Skeletal muscle satellite cell (primary cell): ENCODE measurements around the gene POLDIP2.

Source experiments
- H3K27me3 ChIP-seq: 2 replicates; pipeline ENCODE4 v1.7.0; 2013; ENCODE audit warnings: low read length; ENCODE audit not compliant: control insufficient read depth, insufficient read depth
- H3K36me3 ChIP-seq: 2 replicates; pipeline ENCODE4 v1.7.0; 2013; ENCODE audit warnings: mild to moderate bottlenecking, control low read depth, low read length; ENCODE audit not compliant: insufficient read depth
- H3K4me1 ChIP-seq: 2 replicates; pipeline ENCODE4 v1.7.0; 2013; ENCODE audit warnings: low read length; ENCODE audit not compliant: control insufficient read depth, insufficient read depth
- H3K4me2 ChIP-seq: 2 replicates; pipeline ENCODE4 v1.7.0; 2013; ENCODE audit warnings: mild to moderate bottlenecking, low read length
- H3K4me3 ChIP-seq: 2 replicates; pipeline ENCODE4 v1.7.0; 2013; ENCODE audit warnings: low read length
- H3K9ac ChIP-seq: 2 replicates; pipeline ENCODE4 v1.7.0; 2013; ENCODE audit warnings: mild to moderate bottlenecking, low read depth, low read length, moderate library complexity
- H3K9me3 ChIP-seq: replicated peaks from 2 replicates; pipeline ENCODE4 v1.7.0; 2013; ENCODE audit warnings: mild to moderate bottlenecking, control low read depth, low read length

POLDIP2 gene

DNA sequence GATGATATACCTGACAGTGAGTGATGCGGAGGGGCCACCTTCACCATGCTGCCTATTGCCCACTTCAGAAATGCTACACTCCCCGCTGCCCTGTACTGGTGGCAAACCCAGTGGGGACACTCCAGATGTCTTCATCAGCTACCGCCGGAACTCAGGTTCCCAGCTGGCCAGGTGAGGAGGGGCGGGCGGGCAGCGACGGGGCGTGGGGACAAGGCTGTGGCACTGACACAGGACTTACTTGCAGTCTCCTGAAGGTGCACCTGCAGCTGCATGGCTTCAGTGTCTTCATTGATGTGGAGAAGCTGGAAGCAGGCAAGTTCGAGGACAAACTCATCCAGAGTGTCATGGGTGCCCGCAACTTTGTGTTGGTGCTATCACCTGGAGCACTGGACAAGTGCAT lies 30.8 kb upstream of the POLDIP2 start:
- no peak overlapping the region for H3K9ac ChIP-seq
- H3K4me2 ChIP-seq = no peak overlapping the region
- no peaks in the 10 kb centered on the region for H3K27me3 ChIP-seq
- H3K9me3 ChIP-seq = no peaks in the 10 kb centered on the region
- no peaks in the 10 kb centered on the region for H3K4me1 ChIP-seq
- H3K36me3 ChIP-seq = peaks cover 17% of the 10 kb centered on the region
- H3K4me3 ChIP-seq = no peak overlapping the region

DNA sequence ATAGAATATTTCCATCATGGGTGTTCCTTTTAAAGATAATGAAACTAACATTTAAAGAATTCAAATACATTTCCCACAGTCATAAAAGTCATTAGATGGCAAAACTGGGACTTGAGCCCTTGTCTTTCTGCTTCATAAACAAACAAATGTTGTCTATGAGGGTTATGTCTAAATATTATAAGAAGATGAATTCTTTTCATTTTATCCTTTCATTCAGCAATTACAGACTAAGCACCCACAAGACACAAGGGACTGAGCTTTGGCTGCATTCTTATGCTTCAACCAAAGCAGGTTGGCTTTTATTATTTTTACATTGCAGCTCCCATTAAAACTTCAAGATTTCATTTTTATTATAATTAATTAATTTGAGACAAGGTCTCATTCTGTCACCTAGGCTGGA lies 29.1 kb upstream of the POLDIP2 start:
- Histone ChIP-seq H3K4me3 (no peak overlapping the region), H3K4me1 (no peaks in the 10 kb centered on the region), H3K9ac (no peak overlapping the region), H3K4me2 (no peak overlapping the region), H3K27me3 (no peaks in the 10 kb centered on the region), H3K36me3 (peaks cover 17% of the 10 kb centered on the region), H3K9me3 (no peaks in the 10 kb centered on the region)

DNA sequence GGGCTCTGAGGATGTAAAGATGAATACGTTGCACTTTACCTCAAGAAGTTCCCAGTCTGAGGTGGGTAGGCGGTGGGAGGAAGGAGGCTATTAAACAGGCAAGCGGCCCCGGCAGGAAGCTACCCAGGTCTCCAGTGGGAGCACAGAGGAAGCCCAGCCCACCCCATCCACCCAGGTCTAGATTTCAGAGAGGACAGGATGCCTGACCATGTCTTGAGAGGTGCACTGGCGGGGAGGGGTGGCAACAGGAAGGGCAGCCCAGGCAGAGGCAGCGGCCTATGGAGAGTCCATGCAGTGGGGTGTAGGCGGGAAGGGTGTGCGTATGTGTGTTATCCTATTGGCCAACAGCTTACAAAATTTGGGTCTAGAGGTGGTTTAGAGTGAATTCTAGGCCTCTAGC lies 28.1 kb upstream of the POLDIP2 start:
- Histone ChIP-seq H3K9ac (no peak overlapping the region), H3K27me3 (no peaks in the 10 kb centered on the region), H3K4me3 (no peak overlapping the region), H3K4me2 (no peak overlapping the region), H3K36me3 (peaks cover 7% of the 10 kb centered on the region), H3K4me1 (no peaks in the 10 kb centered on the region), H3K9me3 (no peaks in the 10 kb centered on the region)

DNA sequence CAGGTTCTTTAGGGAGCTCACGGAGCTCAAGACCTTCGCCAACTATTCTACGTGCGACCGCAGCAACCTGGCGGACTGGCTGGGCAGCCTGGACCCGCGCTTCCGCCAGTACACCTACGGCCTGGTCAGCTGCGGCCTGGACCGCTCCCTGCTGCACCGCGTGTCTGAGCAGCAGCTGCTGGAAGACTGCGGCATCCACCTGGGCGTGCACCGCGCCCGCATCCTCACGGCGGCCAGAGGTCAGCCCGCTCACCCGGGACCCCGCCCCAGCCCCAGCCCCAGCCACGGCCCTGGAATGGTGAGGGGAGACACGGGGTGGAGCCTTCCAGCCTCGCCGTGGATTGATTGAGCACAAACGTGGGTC lies 27.7 kb upstream of the POLDIP2 start:
- Histone ChIP-seq H3K4me1 (no peaks in the 10 kb centered on the region), H3K9me3 (no peaks in the 10 kb centered on the region), H3K36me3 (peaks cover 4% of the 10 kb centered on the region), H3K9ac (no peak overlapping the region), H3K27me3 (no peaks in the 10 kb centered on the region), H3K4me2 (no peak overlapping the region), H3K4me3 (no peak overlapping the region)

DNA sequence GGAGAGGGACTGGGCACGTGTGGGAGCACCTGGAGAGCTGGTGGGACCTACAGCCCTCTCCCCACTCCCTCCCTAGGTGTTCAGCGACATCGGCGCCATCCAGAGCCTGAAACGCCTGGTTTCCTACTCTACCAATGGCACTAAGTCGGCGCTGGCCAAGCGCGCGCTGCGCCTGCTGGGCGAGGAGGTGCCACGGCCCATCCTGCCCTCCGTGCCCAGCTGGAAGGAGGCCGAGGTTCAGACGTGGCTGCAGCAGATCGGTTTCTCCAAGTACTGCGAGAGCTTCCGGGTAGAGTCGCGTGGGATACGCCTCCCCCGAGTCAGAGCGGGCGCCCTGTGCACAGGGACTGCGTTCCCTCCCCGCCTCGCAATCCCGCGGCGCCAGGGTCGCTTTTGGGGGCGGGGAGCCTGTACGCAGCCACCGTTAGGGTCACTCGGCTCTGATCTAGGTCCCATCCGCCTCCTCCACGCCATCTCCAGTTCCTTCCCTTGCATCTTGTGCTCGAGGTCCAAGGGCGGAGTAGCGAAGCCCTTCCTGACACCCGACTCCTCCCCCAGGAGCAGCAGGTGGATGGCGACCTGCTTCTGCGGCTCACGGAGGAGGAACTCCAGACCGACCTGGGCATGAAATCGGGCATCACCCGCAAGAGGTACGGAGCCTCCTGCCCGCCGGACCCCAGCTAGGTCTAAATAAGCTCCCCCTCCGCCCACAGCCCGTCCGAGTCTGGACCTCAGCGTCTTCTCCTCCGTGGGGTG lies 27.1 kb upstream of the POLDIP2 start:
- Histone ChIP-seq H3K9me3 (no peaks in the 10 kb centered on the region), H3K4me3 (no peak overlapping the region)

DNA sequence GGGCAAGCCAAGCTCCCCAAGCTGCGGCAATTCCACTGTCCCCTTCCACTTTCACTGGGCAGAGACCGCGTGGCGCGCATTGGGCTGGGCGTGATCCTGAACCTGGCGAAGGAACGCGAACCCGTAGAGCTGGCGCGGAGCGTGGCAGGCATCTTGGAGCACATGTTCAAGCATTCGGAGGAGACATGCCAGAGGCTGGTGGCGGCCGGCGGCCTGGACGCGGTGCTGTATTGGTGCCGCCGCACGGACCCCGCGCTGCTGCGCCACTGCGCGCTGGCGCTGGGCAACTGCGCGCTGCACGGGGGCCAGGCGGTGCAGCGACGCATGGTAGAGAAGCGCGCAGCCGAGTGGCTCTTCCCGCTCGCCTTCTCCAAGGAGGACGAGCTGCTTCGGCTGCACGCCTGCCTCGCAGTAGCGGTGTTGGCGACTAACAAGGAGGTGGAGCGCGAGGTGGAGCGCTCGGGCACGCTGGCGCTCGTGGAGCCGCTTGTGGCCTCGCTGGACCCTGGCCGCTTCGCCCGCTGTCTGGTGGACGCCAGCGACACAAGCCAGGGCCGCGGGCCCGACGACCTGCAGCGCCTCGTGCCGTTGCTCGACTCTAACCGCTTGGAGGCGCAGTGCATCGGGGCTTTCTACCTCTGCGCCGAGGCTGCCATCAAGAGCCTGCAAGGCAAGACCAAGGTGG lies 24.0 kb upstream of the POLDIP2 start:
- Histone ChIP-seq H3K9ac (no peak overlapping the region), H3K4me3 (no peak overlapping the region)

More for the DNA sequence above, 27.1 kb upstream of the POLDIP2 start:
- H3K4me1 ChIP-seq = no peaks in the 10 kb centered on the region
- H3K4me2 ChIP-seq = no peak overlapping the region
- H3K36me3 ChIP-seq = peaks cover 4% of the 10 kb centered on the region
- H3K9ac ChIP-seq = no peak overlapping the region
- no peaks in the 10 kb centered on the region for H3K27me3 ChIP-seq

DNA sequence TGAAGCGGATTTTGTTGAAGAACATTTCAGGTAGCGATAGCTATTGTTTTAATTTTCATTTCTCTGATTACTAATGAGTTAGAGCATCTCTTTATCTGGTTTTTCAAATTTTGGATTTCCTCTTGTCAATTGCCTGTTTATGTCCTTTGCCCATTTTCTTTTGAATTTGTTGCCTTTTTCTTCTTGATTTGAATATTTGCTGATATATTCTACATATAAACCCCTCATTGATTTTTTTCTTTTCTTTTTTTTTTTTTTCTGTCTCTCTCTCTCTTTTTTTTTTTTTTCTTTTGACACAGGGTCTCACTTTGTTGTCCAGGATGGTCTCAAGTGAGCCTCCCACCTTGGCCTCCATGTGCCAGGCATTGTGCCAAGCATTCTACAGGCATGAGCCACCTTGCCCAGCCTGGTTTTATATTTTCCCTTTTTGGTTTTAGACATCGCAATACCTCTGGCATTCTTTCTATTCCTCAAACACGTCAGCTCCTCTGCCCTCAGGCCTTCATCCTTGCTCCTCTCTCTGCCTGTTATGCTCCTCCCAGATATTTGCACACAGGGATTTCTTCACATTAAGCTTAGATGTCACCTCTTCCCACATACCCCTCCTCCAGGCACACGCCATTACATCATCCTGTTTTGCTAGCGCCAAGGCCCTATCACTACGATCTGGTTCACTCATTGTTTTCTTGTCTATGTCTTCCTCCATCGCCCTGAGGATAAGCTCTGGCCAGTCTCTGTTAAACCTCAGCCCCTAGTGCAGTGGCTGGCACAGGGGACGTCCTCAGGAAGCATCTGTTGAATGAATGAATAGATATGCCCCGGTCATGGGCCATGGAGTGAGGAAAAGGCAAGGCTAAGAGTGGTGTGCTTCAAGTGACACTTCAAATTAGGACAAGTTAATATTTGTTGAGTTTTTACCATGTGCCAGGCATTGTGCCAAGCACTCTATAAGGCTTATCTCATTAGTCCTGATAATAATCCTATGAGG lies 22.8 kb upstream of the POLDIP2 start:
- H3K9me3 ChIP-seq = no peaks in the 10 kb centered on the region
- H3K36me3 ChIP-seq = no peaks in the 10 kb centered on the region
- no peaks in the 10 kb centered on the region for H3K27me3 ChIP-seq
- H3K4me2 ChIP-seq = no peak overlapping the region
- H3K4me3 ChIP-seq = no peak overlapping the region
- no peak overlapping the region for H3K9ac ChIP-seq
- H3K4me1 ChIP-seq = no peaks in the 10 kb centered on the region

More for the DNA sequence above, 24.0 kb upstream of the POLDIP2 start:
- Histone ChIP-seq H3K27me3 (no peaks in the 10 kb centered on the region), H3K36me3 (no peaks in the 10 kb centered on the region), H3K4me2 (no peak overlapping the region), H3K4me1 (no peaks in the 10 kb centered on the region), H3K9me3 (no peaks in the 10 kb centered on the region)

DNA sequence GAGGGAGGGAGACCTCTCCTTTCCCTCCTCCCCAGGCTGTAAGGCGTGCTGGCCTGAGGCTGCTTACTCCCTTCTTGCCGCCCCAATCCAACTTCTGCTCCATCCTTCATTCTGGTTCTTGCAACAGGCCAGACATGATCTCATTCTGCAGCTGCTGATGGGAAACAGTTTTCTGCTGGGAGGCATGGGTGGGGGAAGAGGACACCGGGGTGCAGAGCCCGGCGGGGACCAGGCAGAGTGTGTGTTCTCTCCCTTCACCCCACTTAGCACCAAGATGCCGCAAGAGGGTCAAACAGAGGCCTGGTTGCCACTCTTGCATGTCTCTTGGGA lies 15.6 kb upstream of the POLDIP2 start:
- peak overlapping the region; percentile 74 for H3K9ac ChIP-seq
- H3K27me3 ChIP-seq = no peaks in the 10 kb centered on the region
- peak overlapping the region; percentile 95 for H3K4me2 ChIP-seq
- H3K9me3 ChIP-seq = no peaks in the 10 kb centered on the region
- peaks cover 21% of the 10 kb centered on the region for H3K4me1 ChIP-seq
- H3K4me3 ChIP-seq = peak overlapping the region; percentile 79
- H3K36me3 ChIP-seq = no peaks in the 10 kb centered on the region

DNA sequence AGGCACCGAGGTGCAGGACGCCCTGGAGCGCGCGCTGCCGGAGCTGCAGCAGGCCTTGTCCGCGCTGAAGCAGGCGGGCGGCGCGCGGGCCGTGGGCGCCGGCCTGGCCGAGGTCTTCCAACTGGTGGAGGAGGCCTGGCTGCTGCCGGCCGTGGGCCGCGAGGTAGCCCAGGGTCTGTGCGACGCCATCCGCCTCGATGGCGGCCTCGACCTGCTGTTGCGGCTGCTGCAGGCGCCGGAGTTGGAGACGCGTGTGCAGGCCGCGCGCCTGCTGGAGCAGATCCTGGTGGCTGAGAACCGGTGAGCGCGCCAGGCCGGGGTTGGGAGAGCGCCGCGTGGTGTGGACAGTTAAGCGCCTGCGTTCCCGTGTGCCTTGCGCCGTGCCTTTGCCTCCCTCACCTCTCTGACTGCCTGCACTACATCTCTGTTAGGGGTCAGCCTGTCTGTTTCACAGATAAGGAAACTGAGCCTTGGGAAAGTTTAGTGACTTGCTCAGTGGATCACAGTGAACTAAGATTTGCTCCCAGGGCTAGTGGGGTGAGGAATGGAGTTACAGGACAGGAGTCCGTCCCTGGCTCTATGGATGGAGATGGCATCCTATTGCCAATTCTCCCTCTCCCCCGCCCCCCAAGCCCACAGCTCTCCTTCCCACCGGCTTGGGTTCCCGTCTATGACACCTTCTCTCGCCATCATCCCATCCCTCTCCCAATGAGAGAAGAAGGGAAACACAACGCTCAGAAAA lies 15.0 kb upstream of the POLDIP2 start:
- Histone ChIP-seq H3K4me3 (peak overlapping the region; percentile 79), H3K9ac (peak overlapping the region; percentile 74), H3K36me3 (no peaks in the 10 kb centered on the region), H3K9me3 (no peaks in the 10 kb centered on the region), H3K4me2 (peak overlapping the region; percentile 95), H3K27me3 (no peaks in the 10 kb centered on the region), H3K4me1 (peaks cover 21% of the 10 kb centered on the region)

DNA sequence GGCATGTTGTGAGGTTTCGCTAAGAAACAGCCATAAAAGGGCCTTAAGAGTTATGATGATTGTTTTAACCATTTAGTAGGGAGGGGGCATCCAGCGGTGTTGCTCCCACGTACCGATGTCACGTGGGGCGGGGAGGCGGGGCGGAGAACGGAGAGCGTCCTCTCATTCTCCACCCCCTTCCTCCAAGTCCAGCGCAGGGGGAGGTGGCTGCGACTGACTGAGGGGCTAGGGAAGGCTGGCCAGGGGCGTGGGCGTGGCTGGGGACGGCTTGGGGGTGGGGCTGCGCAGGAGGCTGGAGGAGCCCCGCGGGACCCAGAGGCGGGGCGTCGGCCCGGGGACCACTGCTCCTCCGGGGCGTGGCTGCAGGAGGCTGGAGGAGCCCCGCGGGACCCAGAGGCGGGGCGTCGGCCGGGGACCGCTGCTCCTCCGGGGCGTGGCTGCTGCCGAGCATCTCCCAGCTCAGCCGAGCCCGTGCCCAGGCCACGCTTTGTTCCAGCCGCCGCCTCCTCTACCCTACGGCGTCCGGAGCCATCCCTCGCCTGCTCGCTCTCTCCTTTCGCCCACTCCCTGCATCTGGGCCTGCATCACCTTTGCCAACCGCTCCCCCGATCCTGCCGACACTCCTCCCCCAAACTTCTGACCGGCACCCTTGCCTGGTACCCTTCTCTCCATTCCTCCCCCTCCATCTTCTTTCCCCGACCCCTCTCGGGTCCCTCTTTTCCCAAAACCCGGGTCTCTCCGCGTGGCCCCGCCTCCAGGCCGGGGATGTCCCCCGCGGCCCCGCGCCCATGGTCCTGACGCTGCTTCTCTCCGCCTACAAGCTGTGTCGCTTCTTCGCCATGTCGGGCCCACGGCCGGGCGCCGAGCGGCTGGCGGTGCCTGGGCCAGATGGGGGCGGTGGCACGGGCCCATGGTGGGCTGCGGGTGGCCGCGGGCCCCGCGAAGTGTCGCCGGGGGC lies 14.2 kb upstream of the POLDIP2 start, which contains the start of gene SARM1:
Gene SARM1 (plus strand): TSS at position 450 of the 958 bp plus-strand sequence. CDS start 339 bp downstream, at position 789.
- H3K9ac ChIP-seq = peak within 1 kb of the TSS; percentile 74

More for the DNA sequence above, 14.2 kb upstream of the POLDIP2 start, which contains the start of gene SARM1:
- peaks cover 21% of the 10 kb centered on the region for H3K4me1 ChIP-seq
- H3K9me3 ChIP-seq = no peaks in the 10 kb centered on the region
- H3K27me3 ChIP-seq = no peaks in the 10 kb centered on the region
- H3K4me3 ChIP-seq = peak within 1 kb of the TSS; percentile 79
- peak within 1 kb of the TSS; percentile 95 for H3K4me2 ChIP-seq
- H3K36me3 ChIP-seq = no peaks in the 10 kb centered on the region
